Measurements from ENCODE around the gene TBL1Y.
A peak's percentile ranks its signal among the peaks of the same experiment; 100 is the strongest.

TBL1Y gene

DNA sequence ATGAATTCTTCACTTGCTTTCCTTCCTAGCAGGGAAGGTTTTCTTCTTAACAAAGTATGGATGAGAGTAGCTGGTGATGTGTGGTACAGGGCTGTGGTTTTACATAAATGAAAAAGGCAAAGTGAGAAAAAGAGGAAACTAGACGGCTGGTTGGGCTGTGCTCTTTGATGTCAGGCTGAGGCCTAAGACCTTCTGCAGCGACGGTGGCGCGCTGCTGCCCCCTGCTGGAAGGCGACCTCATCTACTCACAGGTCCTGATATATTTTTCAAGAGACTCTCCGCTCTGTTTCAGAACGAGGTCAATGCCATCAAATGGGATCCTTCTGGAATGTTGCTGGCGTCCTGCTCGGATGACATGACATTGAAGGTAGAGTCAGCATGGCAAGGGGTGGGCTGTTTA is 175.1 kb downstream of the TBL1Y start:
- Histone ChIP-seq H3K4me3 (ENCODE audit: low read length) (no peak overlapping the region), H3K9me2 (replicated peaks; ENCODE audit: control insufficient read depth, low read length) (no peaks in the 10 kb centered on the region), H3K4me1 (ENCODE audit: control insufficient read depth, low read length) (peaks cover 10% of the 10 kb centered on the region), H3K79me2 (ENCODE audit: control insufficient read depth, low read length) (no peaks in the 10 kb centered on the region), H3K36me3 (ENCODE audit: control insufficient read depth, low read length) (peaks cover 5% of the 10 kb centered on the region; the same call in 1 of the 2 replicates), H3K27me3 (ENCODE audit: control insufficient read depth, low read length) (no peaks in the 10 kb centered on the region), H3K27ac (ENCODE audit: low read depth, low read length) (peak overlapping the region; percentile 30; the same call in 1 of the 2 replicates), H3K4me2 (ENCODE audit: low read length) (peak overlapping the region; percentile 45), H3F3A (ENCODE audit: control insufficient read depth, insufficient read depth) (no peaks in the 10 kb centered on the region), H4K20me1 (ENCODE audit: control insufficient read depth, insufficient read depth, low read depth, low read length) (no peaks in the 10 kb centered on the region), H3K9me3 (ENCODE audit: control insufficient read depth, insufficient read depth, low read length) (no peaks in the 10 kb centered on the region)
- TF ChIP-seq, protein P1, sequence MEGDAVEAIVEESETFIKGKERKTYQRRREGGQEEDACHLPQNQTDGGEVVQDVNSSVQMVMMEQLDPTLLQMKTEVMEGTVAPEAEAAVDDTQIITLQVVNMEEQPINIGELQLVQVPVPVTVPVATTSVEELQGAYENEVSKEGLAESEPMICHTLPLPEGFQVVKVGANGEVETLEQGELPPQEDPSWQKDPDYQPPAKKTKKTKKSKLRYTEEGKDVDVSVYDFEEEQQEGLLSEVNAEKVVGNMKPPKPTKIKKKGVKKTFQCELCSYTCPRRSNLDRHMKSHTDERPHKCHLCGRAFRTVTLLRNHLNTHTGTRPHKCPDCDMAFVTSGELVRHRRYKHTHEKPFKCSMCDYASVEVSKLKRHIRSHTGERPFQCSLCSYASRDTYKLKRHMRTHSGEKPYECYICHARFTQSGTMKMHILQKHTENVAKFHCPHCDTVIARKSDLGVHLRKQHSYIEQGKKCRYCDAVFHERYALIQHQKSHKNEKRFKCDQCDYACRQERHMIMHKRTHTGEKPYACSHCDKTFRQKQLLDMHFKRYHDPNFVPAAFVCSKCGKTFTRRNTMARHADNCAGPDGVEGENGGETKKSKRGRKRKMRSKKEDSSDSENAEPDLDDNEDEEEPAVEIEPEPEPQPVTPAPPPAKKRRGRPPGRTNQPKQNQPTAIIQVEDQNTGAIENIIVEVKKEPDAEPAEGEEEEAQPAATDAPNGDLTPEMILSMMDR (IDR thresholded peaks at IDR 0.05; ENCODE audit: low read depth, low read length, poor library complexity, severe bottlenecking): peak; percentile 68
- TF ChIP-seq EZH2phosphoT487 (IDR thresholded peaks at IDR 0.05; ENCODE audit: borderline replicate concordance, low read length): no peak

DNA sequence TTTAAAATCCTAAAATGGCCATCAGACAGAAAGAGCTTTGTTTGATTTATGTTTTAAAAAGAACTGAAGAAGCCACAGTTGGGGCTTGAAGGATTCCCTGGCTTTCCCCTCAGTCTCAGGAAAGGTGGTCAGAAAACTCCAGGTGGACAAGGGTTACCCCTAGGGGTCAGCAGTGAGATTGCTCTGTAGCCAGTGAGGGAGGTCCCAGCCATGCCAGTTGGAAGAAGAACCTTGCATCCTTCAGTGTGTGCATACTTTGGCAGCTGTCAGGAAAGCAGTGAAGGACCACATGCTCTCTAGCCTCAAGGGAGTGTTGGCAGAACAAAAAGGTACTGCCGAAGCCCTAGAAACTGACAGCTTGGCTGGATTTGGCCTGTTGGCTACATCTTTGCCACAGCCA is 182.3 kb downstream of the TBL1Y start:
- H3K79me2 ChIP-seq (ENCODE audit: control insufficient read depth, low read length): no peaks in the 10 kb centered on the region
- H3K4me1 ChIP-seq (ENCODE audit: control insufficient read depth, low read length): no peaks in the 10 kb centered on the region
- H3K9me2 ChIP-seq (replicated peaks; ENCODE audit: control insufficient read depth, low read length): no peaks in the 10 kb centered on the region
- no peaks in the 10 kb centered on the region for H4K20me1 ChIP-seq (ENCODE audit: control insufficient read depth, insufficient read depth, low read depth, low read length)
- no peaks in the 10 kb centered on the region for H3K9me3 ChIP-seq (ENCODE audit: control insufficient read depth, insufficient read depth, low read length)
- no peaks in the 10 kb centered on the region for H3F3A ChIP-seq (ENCODE audit: control insufficient read depth, insufficient read depth)
- H3K4me3 ChIP-seq (ENCODE audit: low read length): no peak overlapping the region
- H3K4me2 ChIP-seq (ENCODE audit: low read length): no peak overlapping the region
- H3K27me3 ChIP-seq (ENCODE audit: control insufficient read depth, low read length): no peaks in the 10 kb centered on the region
- TF ChIP-seq EZH2phosphoT487 (IDR thresholded peaks at IDR 0.05; ENCODE audit: borderline replicate concordance, low read length): no peak
- TF ChIP-seq, protein P1 (IDR thresholded peaks at IDR 0.05; ENCODE audit: low read depth, low read length, poor library complexity, severe bottlenecking): peak; percentile 26
- no peak overlapping the region for H3K27ac ChIP-seq (ENCODE audit: low read depth, low read length)
- H3K36me3 ChIP-seq (ENCODE audit: control insufficient read depth, low read length): no peaks in the 10 kb centered on the region

DNA sequence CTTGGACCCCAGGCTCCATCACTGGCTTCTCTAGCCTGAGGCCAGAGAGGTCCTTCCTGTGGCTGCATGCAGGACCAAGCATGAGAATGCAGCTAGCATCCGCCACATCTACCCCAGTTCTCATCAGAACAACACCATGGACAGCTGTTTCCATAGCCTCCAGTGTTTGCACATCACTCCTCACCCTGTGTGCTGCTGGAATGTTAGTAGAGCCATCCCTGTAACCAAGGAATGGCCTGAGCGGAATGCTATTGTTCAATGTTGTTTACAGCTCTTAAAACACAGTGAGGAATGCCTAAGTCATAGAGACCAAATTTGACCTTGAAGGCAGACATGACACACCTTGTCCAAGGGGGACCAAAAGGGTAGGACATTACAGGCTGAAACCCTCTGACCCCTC is 183.9 kb downstream of the TBL1Y start:
- H3K4me2 ChIP-seq (ENCODE audit: low read length): no peak overlapping the region
- no peaks in the 10 kb centered on the region for H3K27me3 ChIP-seq (ENCODE audit: control insufficient read depth, low read length)
- H3K79me2 ChIP-seq (ENCODE audit: control insufficient read depth, low read length): no peaks in the 10 kb centered on the region
- no peak overlapping the region for H3K4me3 ChIP-seq (ENCODE audit: low read length)
- H3F3A ChIP-seq (ENCODE audit: control insufficient read depth, insufficient read depth): no peaks in the 10 kb centered on the region
- H3K27ac ChIP-seq (ENCODE audit: low read depth, low read length): no peak overlapping the region
- TF ChIP-seq, protein P1 (IDR thresholded peaks at IDR 0.05; ENCODE audit: low read depth, low read length, poor library complexity, severe bottlenecking): no peak
- TF ChIP-seq EZH2phosphoT487 (IDR thresholded peaks at IDR 0.05; ENCODE audit: borderline replicate concordance, low read length): no peak
- H3K36me3 ChIP-seq (ENCODE audit: control insufficient read depth, low read length): no peaks in the 10 kb centered on the region
- H3K9me2 ChIP-seq (replicated peaks; ENCODE audit: control insufficient read depth, low read length): no peaks in the 10 kb centered on the region
- H4K20me1 ChIP-seq (ENCODE audit: control insufficient read depth, insufficient read depth, low read depth, low read length): no peaks in the 10 kb centered on the region
- no peaks in the 10 kb centered on the region for H3K4me1 ChIP-seq (ENCODE audit: control insufficient read depth, low read length)
- H3K9me3 ChIP-seq (ENCODE audit: control insufficient read depth, insufficient read depth, low read length): no peaks in the 10 kb centered on the region

All from DOHH2 (cell line).